OCI-LY7 (cell line): ENCODE measurements around the gene GLTP. TPM values are rescaled to one million over a fixed set of nuclear protein-coding genes. Genes with fewer than 3 reads are reported as not detected.

Experiments
- BruUV-seq: library from RNA; stranded (reverse); fragments of 400-500 nt; replicated peaks from 2 replicates; lab custom pipeline; 2021; lab: Mats Ljungman, UMichigan
- CTCF ChIA-PET: fragments of 300-600 bp; sonication (Branson Sonifier 250); formaldehyde crosslinking; loops from one replicate; lab custom pipeline; 2022; ENCODE audit warnings: antibody characterized with exemption; ENCODE audit not compliant: unreplicated experiment; lab: Charles Lee
- POLR2A ChIA-PET: fragments of 300-600 bp; sonication (Branson Sonifier 250); formaldehyde crosslinking; loops from one replicate; lab custom pipeline; 2022; ENCODE audit warnings: antibody characterized with exemption; lab: Charles Lee
- DNase-seq: peaks from one replicate; pipeline ENCODE4 v3.0.0-alpha.2; 2015; ENCODE audit warnings: low spot score
- H2AFZ ChIP-seq: fragments of 200-600 bp; sonication (generic), shearing (Covaris generic); 2 replicates; pipeline ENCODE4 v1.6.1; 2014; ENCODE audit warnings: mild to moderate bottlenecking, antibody characterized with exemption, low read length, moderate library complexity
- H3K27ac ChIP-seq: fragments of 200-600 bp; sonication (generic); 2 replicates; pipeline ENCODE4 v1.5.1; 2014; ENCODE audit warnings: mixed run types, low read depth, mild to moderate bottlenecking, moderate library complexity, low read length, inconsistent platforms; ENCODE audit not compliant: poor library complexity, severe bottlenecking
- H3K36me3 ChIP-seq: fragments of 200-600 bp; sonication (generic); 2 replicates; pipeline ENCODE4 v1.6.1; 2014; ENCODE audit warnings: mild to moderate bottlenecking, antibody characterized with exemption, low read length, moderate library complexity, mixed read lengths; ENCODE audit not compliant: insufficient read depth
- H3K4me1 ChIP-seq: fragments of 200-600 bp; sonication (generic); 2 replicates; pipeline ENCODE4 v1.5.1; 2014; ENCODE audit warnings: mild to moderate bottlenecking, low read length; ENCODE audit not compliant: insufficient read depth, poor library complexity, severe bottlenecking
- H3K4me2 ChIP-seq: fragments of 200-600 bp; sonication (generic); 2 replicates; pipeline ENCODE4 v1.6.1; 2014; ENCODE audit warnings: mild to moderate bottlenecking, low read length
- H3K4me3 ChIP-seq: fragments of 200-600 bp; sonication (generic); 2 replicates; pipeline ENCODE4 v1.5.1; 2014; ENCODE audit warnings: mild to moderate bottlenecking, low read depth, low read length; ENCODE audit not compliant: poor library complexity, severe bottlenecking
- H3K79me2 ChIP-seq: fragments of 200-600 bp; sonication (generic); 2 replicates; pipeline ENCODE4 v1.6.1; 2016; ENCODE audit warnings: low read depth, mild to moderate bottlenecking, low read length, moderate library complexity, mixed read lengths; ENCODE audit not compliant: insufficient read depth
- H3K9me2 ChIP-seq: fragments of 200-600 bp; sonication (generic); 2 replicates; pipeline ENCODE4 v1.6.1; 2016; ENCODE audit warnings: mild to moderate bottlenecking, low read length, mixed read lengths; ENCODE audit not compliant: insufficient read depth
- H3K9me3 ChIP-seq: fragments of 200-600 bp; sonication (generic); 2 replicates; pipeline ENCODE4 v1.6.1; 2014; ENCODE audit warnings: mild to moderate bottlenecking, mixed run types, low read length, mixed read lengths
- H4K20me1 ChIP-seq: fragments of 200-600 bp; sonication (generic); 2 replicates; pipeline ENCODE4 v1.6.1; 2014; ENCODE audit warnings: mild to moderate bottlenecking, antibody characterized with exemption, low read length, moderate library complexity, mixed read lengths; ENCODE audit not compliant: insufficient read depth
- CTCF ChIP-seq: fragments of 200-600 bp; sonication (generic); conservative IDR thresholded peaks from 2 replicates; pipeline ENCODE4 v1.5.1; 2014; ENCODE audit warnings: mild to moderate bottlenecking, antibody characterized with exemption, low read length, moderate library complexity, mixed read lengths
- EZH2phosphoT487 ChIP-seq: fragments of 200-600 bp; sonication (generic); IDR thresholded peaks from 2 replicates; pipeline ENCODE4 v1.6.1; 2018; ENCODE audit warnings: low read depth, borderline replicate concordance, mild to moderate bottlenecking, mixed run types, antibody characterized with exemption, low read length, moderate library complexity, mixed read lengths
- intact Hi-C: fragments of 100-400 bp; cut with micrococcal nuclease; formaldehyde crosslinking; loops from one replicate; pipeline ENCODE4 v1.10.0; 2022; ENCODE audit not compliant: unreplicated experiment
- total RNA-seq, 2 experiments: library from RNA; depleted of rRNA in 1 of 2; stranded (reverse); fragments of >200 nt in 1 of 2; shearing (Covaris generic) in 1 of 2; gene quantifications; 2 replicates each; pipeline ENCODE4 v1.2.3, GENCODE V29; 2014 to 2022

GLTP gene
- total RNA-seq, 2 experiments from 2014 or later, result 24.0 to 27.3 TPM

GRCh38 chr12:109835827-109836226 is 44.5 kb downstream of the GLTP start:
- Histone ChIP-seq H2AFZ (no peak overlapping the region), H3K4me2 (no peak overlapping the region), H3K79me2 (no peaks in the 10 kb centered on the region), H3K4me1 (no peaks in the 10 kb centered on the region), H3K4me3 (no peak overlapping the region), H3K9me2 (no peaks in the 10 kb centered on the region), H3K27ac (no peak overlapping the region), H3K36me3 (no peaks in the 10 kb centered on the region), H3K9me3 (no peaks in the 10 kb centered on the region), H4K20me1 (no peaks in the 10 kb centered on the region)
- ChIA-PET CTCF (interaction anchor here (1.2 kb wide), 1 partner anchor 10 kb away, joined by 3 read pairs; no protein-coding TSS in a partner anchor), POLR2A (no interaction called here)
- BruUV-seq, result no TSS peak
- intact Hi-C loops, result no loop called here
- DNase-seq, result no peak
- TF ChIP-seq CTCF (no peak), EZH2phosphoT487 (no peak)

GRCh38 chr12:109833307-109834189 is 46.8 kb downstream of the GLTP start, which contains the start of gene TRPV4:
TSS of gene TRPV4 (minus strand) at chr12:109833398. CDS start at chr12:109814796, 18,602 bp downstream.
- ChIA-PET POLR2A (no interaction called here), CTCF (no interaction called here)
- Histone ChIP-seq H4K20me1 (no peaks in the 10 kb centered on the region), H3K79me2 (no peaks in the 10 kb centered on the region), H3K36me3 (no peaks in the 10 kb centered on the region), H3K9me3 (no peaks in the 10 kb centered on the region), H3K4me1 (no peaks in the 10 kb centered on the region), H3K9me2 (no peaks in the 10 kb centered on the region), H3K4me2 (no peak within 1 kb of the TSS), H2AFZ (no peak within 1 kb of the TSS), H3K27ac (no peak within 1 kb of the TSS), H3K4me3 (no peak within 1 kb of the TSS)
- intact Hi-C loops, result no loop called here
- BruUV-seq, result no TSS peak
- DNase-seq, result no peak
- TF ChIP-seq EZH2phosphoT487, result no peak
- TF ChIP-seq CTCF, result no peak
